Measurements from ENCODE around the gene KIF1A.
"Not testable (repeated sequence)": the region's sequence is repeated elsewhere in the genome, so short reads cannot be mapped to it uniquely, and the experiment has no call there.

KIF1A gene

DNA sequence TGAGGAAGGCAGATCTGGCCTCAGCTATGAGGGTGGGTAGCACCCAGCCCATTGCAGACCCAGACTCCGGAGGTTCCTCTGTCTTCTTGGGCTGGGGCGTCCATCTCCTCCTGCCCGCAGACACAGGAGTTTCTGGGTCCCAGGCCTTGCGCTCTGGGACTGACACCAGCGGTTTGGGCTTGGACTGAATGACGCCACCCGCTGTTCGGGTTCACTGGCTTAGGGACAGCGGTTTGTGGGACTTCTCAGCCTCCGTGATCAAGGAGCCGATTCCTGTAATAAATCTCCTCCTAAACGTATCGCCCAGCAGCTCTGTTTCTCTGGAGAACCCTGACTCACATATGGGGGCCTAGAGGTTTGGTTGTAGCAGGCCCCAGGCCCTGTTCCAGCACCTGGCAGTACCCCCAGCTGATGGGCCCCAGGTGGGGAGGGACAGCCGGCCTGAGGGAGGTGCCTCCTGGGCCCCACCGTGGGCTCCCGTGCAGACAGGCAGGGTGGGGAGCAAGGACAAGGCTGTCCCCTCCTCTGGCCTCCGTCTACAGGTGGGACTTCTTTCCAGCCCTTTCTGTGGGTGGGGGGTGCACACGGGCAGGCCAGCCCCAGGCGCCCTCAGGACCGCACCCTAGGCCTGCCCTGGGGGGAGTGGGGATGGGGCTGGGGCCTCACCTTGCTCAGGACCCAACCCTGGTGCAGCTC is 132.8 kb downstream of the KIF1A start:
- DNase-seq (ENCODE audit: low read depth in 2 of 2) = no peak

DNA sequence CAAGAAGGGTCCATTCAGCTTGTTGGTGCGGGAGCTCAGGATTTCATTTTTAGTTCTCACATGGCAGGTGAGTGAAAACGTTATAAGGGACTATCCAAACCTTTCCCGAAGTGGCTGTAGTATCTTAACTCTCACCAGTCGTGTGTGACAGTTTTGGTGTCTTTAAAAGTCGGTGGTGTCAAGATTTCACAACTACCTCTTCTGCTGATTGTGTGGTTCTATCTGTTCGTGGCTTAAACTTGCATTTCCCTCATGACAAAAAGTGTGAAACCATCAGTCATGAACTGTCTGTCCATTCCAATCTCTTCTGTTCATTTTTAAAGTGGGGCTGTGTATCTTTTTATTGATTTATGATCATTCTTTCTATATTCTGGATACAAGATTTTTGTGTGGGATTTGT is 133.6 kb downstream of the KIF1A start:
- DNase-seq (ENCODE audit: low read depth in 2 of 2) = no peak

DNA sequence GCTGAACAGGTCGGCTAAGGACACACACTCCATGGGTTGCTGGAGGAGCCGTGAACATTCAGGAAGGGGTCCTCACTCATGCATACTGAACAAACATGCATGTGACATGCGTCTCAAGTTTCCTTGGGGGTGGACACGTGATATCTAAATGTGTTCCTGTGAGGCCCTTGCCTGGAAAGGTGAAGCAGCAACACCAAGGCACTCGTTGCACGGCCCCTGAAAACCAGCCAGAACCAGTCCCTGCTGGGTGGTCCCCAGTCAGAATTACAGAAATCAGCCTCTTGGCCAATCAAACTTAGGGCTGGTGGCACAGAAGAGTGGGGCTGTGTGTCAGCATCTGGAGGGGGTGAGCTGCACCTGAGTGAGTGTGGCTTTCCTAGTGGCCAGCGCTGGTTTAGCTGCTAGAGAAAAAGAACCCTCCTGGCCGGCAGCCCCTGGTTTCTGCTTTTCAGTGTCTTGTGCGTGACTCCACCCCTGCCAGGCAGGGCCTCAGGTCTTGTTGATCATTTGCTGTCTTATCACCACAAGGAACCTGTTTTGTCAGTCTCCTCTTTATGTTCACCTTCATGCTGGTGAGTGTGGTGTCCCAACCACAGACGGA is 134.1 kb downstream of the KIF1A start:
- DNase-seq (ENCODE audit: low read depth in 2 of 2) = no peak

DNA sequence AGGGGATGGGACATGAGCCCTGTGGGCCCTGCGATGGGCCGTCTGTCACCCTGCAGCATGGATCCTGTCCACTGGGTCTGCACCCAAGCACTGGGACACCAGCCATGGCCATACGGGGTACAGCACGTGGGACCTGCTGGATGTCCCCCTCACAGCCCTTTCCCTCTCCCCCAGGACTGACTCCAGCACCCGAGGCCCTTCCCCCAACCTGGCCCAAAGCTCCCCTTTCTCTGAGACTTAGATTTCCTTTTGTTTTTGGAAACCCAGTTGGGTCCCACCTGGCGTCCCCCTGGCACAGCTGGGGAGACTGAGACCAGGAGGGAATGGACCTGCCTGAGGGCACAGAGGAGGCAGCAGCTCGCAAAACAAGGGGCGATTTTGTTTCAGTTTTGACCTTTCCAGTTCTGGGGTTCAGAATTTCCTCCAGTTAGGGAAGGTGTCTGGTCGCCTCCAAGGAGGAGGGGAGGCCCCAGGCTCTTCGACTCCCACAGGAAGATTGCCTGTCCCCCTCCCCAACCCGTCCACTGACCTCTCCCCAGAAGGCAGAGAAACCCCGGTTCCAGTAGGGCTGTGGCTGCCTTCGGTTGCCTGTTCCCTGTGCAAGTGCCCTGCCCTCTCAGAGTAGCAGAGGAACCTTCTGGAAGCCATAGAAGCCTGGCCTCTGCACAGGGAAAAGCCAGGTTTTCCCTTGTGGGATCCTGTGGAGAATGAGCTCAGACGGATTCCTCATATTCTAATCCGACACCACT is 135.9 kb downstream of the KIF1A start:
- not testable (repeated sequence) for DNase-seq (ENCODE audit: low read depth in 2 of 2)

DNA sequence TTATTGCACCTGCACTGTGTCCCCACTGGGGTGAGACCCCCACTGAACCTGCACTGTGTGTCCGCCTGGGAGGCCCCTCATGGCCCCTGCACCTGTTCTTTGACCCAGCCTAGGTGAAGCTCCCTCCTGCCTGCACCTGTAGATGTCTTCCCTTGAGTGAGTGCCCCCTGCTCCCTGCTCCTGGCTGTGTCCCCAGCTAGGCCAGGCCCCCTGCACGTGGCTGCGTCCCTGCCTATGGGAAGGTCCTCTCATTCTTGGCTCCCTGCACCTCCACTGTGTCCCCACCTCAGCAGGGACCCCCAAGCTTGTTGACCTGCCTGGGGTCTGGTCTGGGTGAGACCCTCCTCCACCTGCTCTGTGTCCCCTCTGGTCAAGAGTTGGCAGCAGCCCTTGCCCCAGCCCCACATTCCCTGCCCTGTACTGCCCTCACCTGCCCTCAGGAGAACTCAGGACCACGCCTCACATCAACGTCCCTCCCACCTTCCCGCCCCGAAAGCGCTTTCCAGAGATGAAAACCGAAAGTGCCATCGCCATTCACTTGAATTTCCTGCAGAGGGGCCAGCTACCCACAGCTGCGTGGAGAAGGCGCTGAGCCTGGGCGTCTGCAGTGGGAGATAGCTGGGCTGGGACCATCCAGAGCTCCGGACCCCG is 136.6 kb downstream of the KIF1A start:
- DNase-seq (ENCODE audit: low read depth in 2 of 2) = not testable (repeated sequence)

DNA sequence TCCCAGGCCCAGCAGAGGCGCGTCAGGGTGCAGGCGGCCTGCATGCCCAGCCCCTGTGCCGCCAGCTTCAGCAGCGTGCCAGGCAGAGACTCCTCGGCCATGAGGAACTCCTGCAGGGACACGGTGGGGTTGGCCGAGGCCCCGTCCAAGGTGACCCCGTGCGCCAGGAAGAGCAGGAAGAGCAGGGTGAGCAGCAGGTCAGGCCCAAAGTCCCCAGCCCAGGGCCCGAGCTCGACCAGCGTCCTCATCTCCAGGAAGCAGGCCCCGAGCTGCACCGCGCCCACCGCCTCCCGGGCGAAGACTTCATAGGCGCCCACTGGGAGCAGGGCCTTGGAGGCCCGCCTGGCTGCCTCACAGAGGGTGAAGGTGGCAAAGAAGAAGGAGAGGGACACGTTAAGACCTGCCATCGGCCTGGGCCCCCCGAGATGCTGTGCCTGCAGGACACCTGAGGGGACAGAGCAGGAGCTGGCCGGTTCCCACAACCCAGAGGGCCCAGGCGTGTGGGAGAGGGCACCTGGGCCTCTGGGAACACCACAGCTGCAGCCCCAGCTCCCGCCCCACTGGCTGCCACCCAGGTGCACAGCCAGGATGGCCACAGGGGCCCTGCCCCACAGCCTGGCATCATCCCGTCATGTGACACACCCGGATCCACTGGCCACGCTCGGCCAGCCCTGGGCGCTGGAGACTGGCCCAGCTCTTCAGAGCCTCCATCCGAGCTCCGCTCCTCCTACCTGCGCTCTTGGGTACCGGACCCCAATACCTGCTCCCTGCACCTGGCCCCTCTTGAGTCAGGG is 137.4 kb downstream of the KIF1A start, which contains the start of gene AQP12B:
Gene AQP12B, minus strand, starts transcription at position 455 of the 794 bp plus-strand sequence. Its CDS starts 48 bp downstream, at position 407.
- not testable (repeated sequence) for DNase-seq (ENCODE audit: low read depth in 2 of 2)

DNA sequence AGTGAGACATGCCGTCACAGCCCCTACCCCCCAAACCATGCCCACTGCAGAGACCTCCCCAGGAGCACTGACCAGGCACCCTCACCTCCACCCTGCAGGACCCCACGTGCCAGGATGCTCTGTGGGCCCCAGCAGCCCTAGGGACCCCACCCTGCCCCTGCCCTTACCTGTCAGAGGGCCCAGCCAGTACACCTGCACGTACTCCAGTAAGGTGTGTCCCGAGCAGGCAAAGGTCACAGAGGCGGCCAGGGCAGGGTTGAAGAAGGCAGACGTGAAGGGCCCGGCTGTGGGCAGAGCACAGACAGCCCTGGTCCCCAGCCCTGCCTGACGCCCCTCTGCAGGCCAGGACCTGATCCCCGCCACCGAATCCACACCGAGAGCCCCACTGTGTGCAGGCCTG is 139.8 kb downstream of the KIF1A start:
- not testable (repeated sequence) for DNase-seq (ENCODE audit: low read depth in 2 of 2)

DNA sequence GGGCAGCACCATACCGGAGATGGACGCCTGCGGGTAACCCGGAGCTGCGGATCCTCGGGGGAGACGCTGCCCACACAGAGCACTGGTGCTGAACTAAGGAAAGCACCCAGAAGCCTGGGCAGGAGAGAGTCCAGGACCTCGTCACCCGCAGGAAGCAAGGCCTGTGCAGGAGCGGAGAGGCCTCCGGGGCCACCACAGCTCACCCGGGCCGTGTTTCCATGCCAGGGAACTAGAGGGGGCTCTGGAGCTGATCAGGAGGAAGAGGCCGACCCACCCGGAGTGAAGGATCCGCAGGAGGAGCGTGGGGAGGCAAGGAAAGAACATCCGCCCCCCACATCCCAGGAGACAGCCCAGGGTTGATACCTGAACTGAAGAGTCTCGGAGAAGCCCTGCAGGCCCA is 141.1 kb downstream of the KIF1A start:
- not testable (repeated sequence) for DNase-seq (ENCODE audit: low read depth in 2 of 2)

DNA sequence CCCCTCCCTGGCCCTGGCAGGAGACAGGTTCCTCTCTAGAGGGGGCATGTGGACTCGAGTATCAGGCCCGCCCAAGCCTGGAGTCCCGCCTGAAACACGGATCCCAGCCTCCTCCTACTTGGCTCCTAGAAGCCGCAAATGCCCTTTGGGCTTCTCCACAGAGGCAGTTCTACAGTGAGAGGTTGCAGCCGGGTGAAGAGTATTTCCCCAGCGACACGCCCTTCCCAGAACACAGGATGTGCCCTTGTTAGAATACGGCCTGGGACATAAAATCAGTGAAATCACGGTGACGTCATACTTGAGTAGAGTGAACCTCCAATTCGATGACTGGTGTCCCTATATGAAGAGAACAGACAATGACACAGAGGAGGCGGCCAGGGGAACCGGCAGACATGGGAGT is 142.0 kb downstream of the KIF1A start:
- DNase-seq (ENCODE audit: low read depth in 2 of 2) = not testable (repeated sequence)

DNA sequence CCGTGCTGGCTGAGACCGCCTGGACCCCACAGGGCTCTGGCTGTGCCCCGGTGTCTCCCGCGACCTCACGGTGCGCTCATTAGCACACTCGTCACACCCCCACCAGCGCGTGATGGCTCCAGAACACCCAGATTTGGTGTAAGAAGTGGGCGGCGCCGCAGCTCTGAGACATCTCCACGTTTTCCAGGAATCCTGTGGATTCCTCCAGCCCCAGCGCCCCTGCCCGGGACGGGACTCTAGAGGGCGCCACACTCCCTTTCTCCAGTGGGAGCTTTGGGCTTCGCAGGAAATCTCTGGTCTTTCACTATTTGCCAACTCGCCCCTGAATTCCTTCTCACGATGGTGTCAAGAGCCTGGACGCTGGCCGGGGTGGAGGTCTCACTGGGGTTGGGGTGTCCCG is 144.7 kb downstream of the KIF1A start:
- DNase-seq (ENCODE audit: low read depth in 2 of 2) = not testable (repeated sequence)

DNA sequence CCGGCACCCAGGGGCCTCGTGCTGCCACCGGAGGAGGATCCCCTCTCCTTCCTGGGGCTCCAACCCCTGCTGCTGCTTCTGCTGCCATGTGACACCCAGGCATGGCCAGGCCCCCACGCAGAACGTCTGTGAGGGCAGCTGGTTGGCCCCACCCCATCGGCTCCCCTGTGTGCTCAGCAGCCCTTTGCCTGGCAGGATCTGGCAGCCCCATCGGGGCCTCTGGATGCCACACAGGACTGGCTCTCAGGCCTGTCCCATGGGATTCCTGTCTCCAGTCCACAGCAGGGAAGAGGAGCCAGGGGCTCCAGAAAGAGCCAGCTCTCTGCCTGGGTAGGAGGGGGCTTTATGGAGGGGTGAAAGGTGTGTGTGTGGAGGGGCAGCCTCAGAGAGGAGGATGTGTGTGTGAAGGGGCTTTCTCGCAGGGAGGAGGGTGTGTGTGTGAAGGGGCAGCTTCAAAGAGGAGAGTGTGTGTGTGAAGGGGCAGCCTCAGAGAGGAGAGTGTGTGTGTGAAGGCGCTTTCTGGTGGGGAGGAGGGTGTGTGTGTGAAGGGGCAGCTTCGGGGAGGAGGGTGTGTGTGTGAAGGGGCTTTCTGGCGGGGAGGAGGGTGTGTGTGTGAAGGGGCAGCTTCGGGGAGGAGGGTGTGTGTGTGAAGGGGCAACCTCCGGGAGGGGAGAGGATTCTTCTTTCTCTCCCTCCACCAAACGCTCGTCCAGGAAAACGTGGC is 145.4 kb downstream of the KIF1A start:
- DNase-seq (ENCODE audit: low read depth in 2 of 2) = not testable (repeated sequence)

DNA sequence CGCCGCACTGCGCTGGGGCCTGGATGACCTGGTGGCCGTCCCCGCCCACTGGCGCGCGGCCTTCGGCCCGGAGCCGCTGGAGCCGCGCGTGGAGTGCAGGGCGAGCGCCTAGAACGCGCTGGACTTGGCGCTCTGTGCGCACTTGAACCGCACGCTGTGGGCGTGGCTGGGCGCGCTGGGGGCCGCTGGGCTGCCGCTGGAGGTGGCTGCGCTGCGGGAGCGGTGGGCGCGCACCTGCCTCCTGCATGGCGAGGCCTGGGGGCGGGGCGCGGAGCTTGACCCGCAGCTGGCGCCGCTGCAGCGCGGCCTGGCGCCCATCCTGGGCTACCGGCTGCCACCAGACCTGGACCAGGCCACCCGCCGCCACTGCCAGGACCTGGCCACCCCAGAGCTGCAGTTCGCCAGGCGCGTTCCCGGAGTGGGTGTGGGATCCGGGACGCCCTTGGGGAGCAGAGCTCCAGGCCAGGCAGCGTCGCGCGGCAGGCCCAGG is 147.3 kb downstream of the KIF1A start:
- DNase-seq (ENCODE audit: low read depth in 2 of 2) = no peak

DNA sequence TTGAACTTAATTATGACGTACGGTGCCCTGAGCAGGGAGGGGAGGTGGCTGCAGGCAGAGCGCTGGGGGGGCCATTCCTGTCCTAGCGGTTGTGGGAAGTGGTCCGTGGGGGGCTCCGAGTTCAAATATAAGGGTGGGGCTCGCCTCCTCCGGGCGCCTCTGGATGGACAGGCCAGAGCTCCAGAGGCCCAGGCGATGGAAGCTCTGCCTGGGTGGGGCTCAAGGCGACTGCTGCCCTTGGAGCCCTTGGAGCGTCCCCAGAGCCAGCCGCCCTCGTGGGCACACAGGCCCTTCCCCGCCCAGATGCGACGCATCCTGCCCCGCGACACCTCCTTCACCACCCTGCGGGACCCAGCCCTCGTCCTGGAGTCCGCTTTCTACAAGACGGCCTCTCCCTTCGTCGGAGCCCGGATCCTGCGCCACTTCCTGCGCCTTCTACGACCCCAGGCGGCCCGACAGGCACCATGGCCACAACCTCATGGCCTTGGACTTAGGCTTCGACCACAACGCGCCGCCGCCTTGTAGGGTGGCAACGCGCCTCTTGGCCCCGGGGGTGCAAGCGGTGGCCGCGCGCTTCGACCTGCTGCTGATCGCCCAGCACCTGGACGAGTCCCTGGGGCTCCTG is 147.8 kb downstream of the KIF1A start:
- DNase-seq (ENCODE audit: low read depth in 2 of 2) = no peak

DNA sequence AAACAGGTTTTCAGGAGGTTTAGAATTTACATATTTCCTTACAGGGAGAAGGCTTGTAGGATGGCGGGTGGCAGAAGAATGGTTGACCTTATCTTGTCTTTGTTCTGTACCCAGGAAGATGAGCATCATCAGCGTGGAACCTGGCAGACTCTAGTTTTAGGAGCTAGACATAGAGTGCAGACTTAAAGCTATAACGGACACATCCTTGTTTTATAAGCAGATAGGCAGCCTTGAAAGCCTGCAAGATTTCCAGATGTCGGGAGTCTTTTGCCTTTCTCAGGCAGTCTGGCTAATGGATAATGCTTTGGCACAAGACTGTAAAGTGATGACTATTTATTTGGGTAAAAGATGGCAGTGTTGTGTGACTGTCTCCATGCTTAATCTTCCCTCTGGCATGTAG is 149.1 kb downstream of the KIF1A start:
- no peak for DNase-seq (ENCODE audit: low read depth in 2 of 2)

DNA sequence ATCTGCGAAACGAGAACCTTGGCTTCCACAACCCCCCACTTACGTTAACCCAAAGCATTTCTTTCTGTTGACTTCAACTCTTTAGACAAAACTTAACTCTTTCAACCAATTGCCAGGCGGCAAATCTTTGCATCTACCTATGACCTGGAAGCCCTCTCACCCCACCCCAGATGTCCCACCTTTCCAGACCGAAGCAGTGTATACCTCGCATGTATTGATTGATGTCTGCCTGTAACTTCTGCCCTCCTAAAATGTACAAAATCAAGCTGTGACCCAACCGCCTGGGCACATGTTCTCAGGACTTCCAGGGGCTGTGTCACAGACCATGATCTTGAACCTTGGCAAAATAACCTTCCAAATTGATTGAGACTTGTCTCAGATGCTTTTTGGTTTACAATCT is 149.6 kb downstream of the KIF1A start:
- DNase-seq (ENCODE audit: low read depth in 2 of 2) = no peak

DNA sequence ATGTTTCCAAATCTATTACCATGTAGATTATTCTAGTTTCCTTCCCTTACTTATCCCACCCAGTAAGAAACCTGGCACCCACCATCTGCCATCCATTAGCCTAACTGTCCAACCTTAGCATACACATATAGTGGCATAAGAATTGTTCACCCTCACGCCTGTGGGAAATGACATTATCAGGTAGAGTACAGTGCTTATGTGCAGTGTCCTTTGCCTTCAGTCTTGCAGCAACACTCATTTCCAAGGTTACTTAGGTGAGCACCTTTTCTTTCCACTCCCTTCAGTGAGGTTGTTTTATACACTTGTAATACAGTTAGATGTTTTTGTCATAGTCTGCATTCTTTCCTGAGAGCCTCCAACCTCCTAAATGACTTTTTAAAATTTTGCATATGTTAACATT is 155.4 kb downstream of the KIF1A start:
- no peak for DNase-seq (ENCODE audit: low read depth in 2 of 2)

Measured in activated CD4-positive, alpha-beta T cell treated with anti-CD3 and anti-CD28 coated beads for 24 hours (primary cell).